GM21526 (cell line): ENCODE measurements around the gene FAM13A.
"Not testable (repeated sequence)": the region's sequence is repeated elsewhere in the genome, so short reads cannot be mapped to it uniquely, and the experiment has no call there.

ENCODE experiments used
- ATAC-seq: cut with Tn5 transposase; IDR thresholded peaks from one replicate; pipeline ENCODE4 v1.9.1; 2021; ENCODE audit warnings: moderate library complexity; ENCODE audit not compliant: unreplicated experiment, low FRiP score

The FAM13A gene

GRCh38 chr4:88964450-88964849, 92.5 kb downstream of the FAM13A start:
- ATAC-seq = no peak

GRCh38 chr4:88963817-88964216, 93.2 kb downstream of the FAM13A start:
- ATAC-seq = no peak

- ATAC-seq = no peak
Measured at GRCh38 chr4:88962396-88962795, 94.6 kb downstream of the FAM13A start.

GRCh38 chr4:88960576-88960975, 96.4 kb downstream of the FAM13A start:
- no peak for ATAC-seq

GRCh38 chr4:88958080-88958479, 98.9 kb downstream of the FAM13A start:
- no peak for ATAC-seq

GRCh38 chr4:88957570-88957969, 99.4 kb downstream of the FAM13A start:
- no peak for ATAC-seq

- ATAC-seq = no peak
Measured at GRCh38 chr4:88955580-88956380, 101.2 kb downstream of the FAM13A start.

GRCh38 chr4:88953400-88953799, 103.6 kb downstream of the FAM13A start:
- ATAC-seq = no peak

- no peak for ATAC-seq
Measured at GRCh38 chr4:88952081-88952480, 104.9 kb downstream of the FAM13A start.

- no peak for ATAC-seq
Measured at GRCh38 chr4:88949605-88950004, 107.4 kb downstream of the FAM13A start.

GRCh38 chr4:88940506-88940905, 116.5 kb downstream of the FAM13A start:
- no peak for ATAC-seq

GRCh38 chr4:88939697-88940096, 117.3 kb downstream of the FAM13A start:
- ATAC-seq = no peak

GRCh38 chr4:88938138-88938537, 118.8 kb downstream of the FAM13A start:
- no peak for ATAC-seq

GRCh38 chr4:88937081-88937480, 119.9 kb downstream of the FAM13A start:
- ATAC-seq = no peak

GRCh38 chr4:88933414-88934160, 123.4 kb downstream of the FAM13A start:
- ATAC-seq = no peak

- no peak for ATAC-seq
Measured at GRCh38 chr4:88928852-88929251, 128.1 kb downstream of the FAM13A start.

GRCh38 chr4:88927420-88927819, 129.6 kb downstream of the FAM13A start:
- ATAC-seq = no peak

GRCh38 chr4:88919056-88919455, 137.9 kb downstream of the FAM13A start:
- no peak for ATAC-seq

- not testable (repeated sequence) for ATAC-seq
Measured at GRCh38 chr4:88913181-88913580, 143.8 kb downstream of the FAM13A start.

GRCh38 chr4:88911246-88912212, 145.5 kb downstream of the FAM13A start:
- ATAC-seq = no peak

GRCh38 chr4:88910101-88910500, 146.9 kb downstream of the FAM13A start:
- no peak for ATAC-seq
